ENCODE measurements around the gene MGLL.
"Not testable (repeated sequence)": the region's sequence is repeated elsewhere in the genome, so short reads cannot be mapped to it uniquely, and the experiment has no call there.

Gene MGLL

DNA sequence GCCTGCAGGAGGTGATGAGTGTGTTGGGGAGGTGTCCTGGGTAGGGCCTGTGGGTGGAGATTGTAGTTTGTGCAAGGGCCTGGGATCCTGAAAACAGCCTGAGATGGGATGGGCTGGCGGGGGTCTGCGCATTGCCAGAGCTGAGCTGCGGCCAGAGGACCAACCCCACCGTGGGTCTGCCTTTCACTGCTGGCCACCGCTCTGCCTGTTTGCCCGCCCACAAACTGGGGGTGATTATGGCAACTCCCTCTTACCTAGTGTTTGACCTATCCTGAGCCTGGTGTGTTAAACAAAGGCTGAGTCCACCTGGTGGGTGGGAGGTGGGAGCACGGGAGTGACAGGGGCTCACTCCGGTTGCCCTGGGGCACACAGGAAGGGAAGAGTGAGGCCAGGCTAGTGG is 139.8 kb downstream of the MGLL start:
- Histone ChIP-seq H3K4me1 (no peaks in the 10 kb centered on the region), H3K27me3 (ENCODE audit: control insufficient read depth, insufficient read depth, low read length) (no peaks in the 10 kb centered on the region), H3K4me2 (ENCODE audit: low read length) (no peak overlapping the region), H3K4me3 (ENCODE audit: low read depth, low read length) (no peak overlapping the region), H3K36me3 (ENCODE audit: control insufficient read depth, insufficient read depth, low read length) (no peaks in the 10 kb centered on the region), H3K9me3 (ENCODE audit: control insufficient read depth, low read length) (no peaks in the 10 kb centered on the region), H3K9ac (no peak overlapping the region), H2AFZ (no peak overlapping the region), H3K79me2 (no peaks in the 10 kb centered on the region), H3K27ac (no peak overlapping the region)
- no peak for TF ChIP-seq CTCF (IDR thresholded peaks at IDR 0.05)

DNA sequence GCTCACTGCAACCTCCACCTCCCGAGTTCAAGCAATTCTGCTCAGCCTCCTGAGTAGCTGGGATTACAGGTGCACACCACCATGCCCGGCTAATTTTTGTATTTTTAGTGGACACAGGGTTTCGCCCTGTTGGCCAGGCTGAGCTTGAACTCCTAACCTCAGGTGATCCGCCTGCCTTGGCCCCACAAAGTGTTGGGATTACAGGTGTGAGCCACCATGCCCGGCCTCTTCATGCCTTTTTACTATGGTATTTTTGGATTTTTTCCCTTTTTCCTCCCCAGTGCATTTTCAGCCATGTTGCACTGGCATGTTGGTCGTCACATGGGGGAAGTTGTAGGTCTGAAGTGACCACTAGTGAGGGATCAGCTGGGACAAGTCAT is 140.2 kb downstream of the MGLL start:
- not testable (repeated sequence) for H3K9me3 ChIP-seq (ENCODE audit: control insufficient read depth, low read length); H3K9ac ChIP-seq; H3K4me3 ChIP-seq (ENCODE audit: low read depth, low read length); H3K4me2 ChIP-seq (ENCODE audit: low read length); H3K27me3 ChIP-seq (ENCODE audit: control insufficient read depth, insufficient read depth, low read length); H3K36me3 ChIP-seq (ENCODE audit: control insufficient read depth, insufficient read depth, low read length); H3K4me1 ChIP-seq; H2AFZ ChIP-seq; H3K27ac ChIP-seq; H3K79me2 ChIP-seq

DNA sequence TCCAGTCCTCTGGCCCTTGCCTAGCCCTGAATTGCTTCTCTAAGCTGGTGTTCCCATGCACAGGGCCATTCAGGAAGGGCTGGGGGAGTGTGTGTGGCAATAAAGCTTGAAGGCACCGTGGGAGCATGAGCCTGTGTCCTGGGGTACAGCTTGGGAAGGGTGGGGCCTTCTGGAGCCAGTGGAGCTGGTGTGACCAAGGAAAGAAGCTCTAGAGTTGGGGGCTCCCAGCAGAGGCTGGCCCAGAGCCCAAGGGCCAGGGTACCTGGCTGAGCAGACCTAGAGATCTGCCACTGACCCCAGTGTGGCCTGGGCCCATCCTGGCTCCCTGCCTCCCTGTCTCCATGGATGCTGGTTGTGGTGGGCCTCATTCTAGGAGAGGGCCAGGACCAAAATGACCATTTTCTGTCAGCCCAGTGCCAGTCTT is 141.5 kb downstream of the MGLL start:
- Histone ChIP-seq H3K4me3 (ENCODE audit: low read depth, low read length) (no peak overlapping the region), H3K27ac (no peak overlapping the region), H3K9ac (no peak overlapping the region), H3K79me2 (no peaks in the 10 kb centered on the region), H3K27me3 (ENCODE audit: control insufficient read depth, insufficient read depth, low read length) (no peaks in the 10 kb centered on the region), H3K36me3 (ENCODE audit: control insufficient read depth, insufficient read depth, low read length) (no peaks in the 10 kb centered on the region), H2AFZ (no peak overlapping the region), H3K4me2 (ENCODE audit: low read length) (no peak overlapping the region), H3K4me1 (no peaks in the 10 kb centered on the region), H3K9me3 (ENCODE audit: control insufficient read depth, low read length) (no peaks in the 10 kb centered on the region)
- TF ChIP-seq CTCF (IDR thresholded peaks at IDR 0.05) = no peak

- H3K79me2 ChIP-seq = no peaks in the 10 kb centered on the region
- no peaks in the 10 kb centered on the region for H3K9me3 ChIP-seq (ENCODE audit: control insufficient read depth, low read length)
- no peak overlapping the region for H3K9ac ChIP-seq
- H3K27ac ChIP-seq = no peak overlapping the region
- H3K4me2 ChIP-seq (ENCODE audit: low read length) = no peak overlapping the region
- no peaks in the 10 kb centered on the region for H3K27me3 ChIP-seq (ENCODE audit: control insufficient read depth, insufficient read depth, low read length)
- no peaks in the 10 kb centered on the region for H3K36me3 ChIP-seq (ENCODE audit: control insufficient read depth, insufficient read depth, low read length)
- no peak overlapping the region for H3K4me3 ChIP-seq (ENCODE audit: low read depth, low read length)
- no peak for TF ChIP-seq CTCF (IDR thresholded peaks at IDR 0.05)
- no peaks in the 10 kb centered on the region for H3K4me1 ChIP-seq
- no peak overlapping the region for H2AFZ ChIP-seq
Measured at GRCh38 chr3:127680146-127680661, 142.1 kb downstream of the MGLL start.

- H3K36me3 ChIP-seq (ENCODE audit: control insufficient read depth, insufficient read depth, low read length) = no peaks in the 10 kb centered on the region
- H3K27ac ChIP-seq = no peak overlapping the region
- H2AFZ ChIP-seq = no peak overlapping the region
- H3K4me1 ChIP-seq = no peaks in the 10 kb centered on the region
- H3K9me3 ChIP-seq (ENCODE audit: control insufficient read depth, low read length) = no peaks in the 10 kb centered on the region
- TF ChIP-seq CTCF (IDR thresholded peaks at IDR 0.05) = no peak
- no peak overlapping the region for H3K4me2 ChIP-seq (ENCODE audit: low read length)
- H3K9ac ChIP-seq = no peak overlapping the region
- H3K27me3 ChIP-seq (ENCODE audit: control insufficient read depth, insufficient read depth, low read length) = no peaks in the 10 kb centered on the region
- no peaks in the 10 kb centered on the region for H3K79me2 ChIP-seq
- no peak overlapping the region for H3K4me3 ChIP-seq (ENCODE audit: low read depth, low read length)
Measured at GRCh38 chr3:127679534-127680145, 142.7 kb downstream of the MGLL start.
